ENCODE results near the gene PNMT. TPM values are rescaled to one million over a fixed set of nuclear protein-coding genes. Genes with fewer than 3 reads are reported as not detected.

The PNMT gene
- polyA plus RNA-seq, 3 donors = not detected

- intact Hi-C loops (cut with micrococcal nuclease) = no loop called here
- Histone ChIP-seq H3K27me3 (ENCODE audit: control insufficient read depth in 2 of 2, insufficient read depth in 2 of 2, low read length in 2 of 2) (peaks cover 16 to 46% of the 10 kb centered on the region in 2 donors), H3K79me2 (ENCODE audit: insufficient read depth, low read length) (no peaks in the 10 kb centered on the region), H3K9me3 (replicated peaks in 1 of 2; ENCODE audit: control insufficient read depth in 1 of 2, insufficient read depth in 1 of 2, low read length in 2 of 2) (no peaks in the 10 kb centered on the region), H4K20me1 (ENCODE audit: insufficient read depth, low read length) (no peaks in the 10 kb centered on the region), H3K4me1 (ENCODE audit: control insufficient read depth in 1 of 2, insufficient read depth in 2 of 2, low read length in 2 of 2) (peaks cover 20 to 33% of the 10 kb centered on the region in 2 donors), H3K4me2 (replicated peaks; ENCODE audit: extremely low read depth, low read length, poor library complexity, severe bottlenecking) (no peak overlapping the region), H3K36me3 (replicated peaks in 1 of 2; ENCODE audit: control insufficient read depth in 1 of 2, insufficient read depth in 2 of 2, low read length in 2 of 2) (no peaks in the 10 kb centered on the region), H2AFZ (ENCODE audit: insufficient read depth, low read depth, low read length, poor library complexity, severe bottlenecking) (no peak overlapping the region), H3K9ac (ENCODE audit: insufficient read depth, low read length, poor library complexity, severe bottlenecking) (no peak overlapping the region), H3K27ac (ENCODE audit: low read depth in 1 of 2, low read length in 2 of 2) (no peak overlapping the region), H3K4me3 (replicated peaks in 1 of 3; ENCODE audit: low read depth in 2 of 3, low read length in 3 of 3) (no peak overlapping the region)
- Mint-ChIP-seq H3K4me1 (peaks cover 34% of the 10 kb centered on the region), H3K9me3 (peaks cover 0 to 11% (median 2%) of the 10 kb centered on the region in 7 donors), H3K27ac (no peak overlapping the region), H3K27me3 (ENCODE audit: low read depth in 3 of 3) (peaks cover 48 to 65% (median 53%) of the 10 kb centered on the region in 3 donors), H3K36me3 (no peaks in the 10 kb centered on the region), H3K4me3 (peak overlapping the region in 1 of 2 donors; percentile 84)
- no peak for DNase-seq
- no peak for TF ChIP-seq CTCF (IDR thresholded peaks at IDR 0.05)
- WGBS (ENCODE audit: insufficient coverage) = 6% methylated on average over 61 of the region's 72 CpGs
Observed at GRCh38 chr17:39627047-39627711, 41.1 kb upstream of the PNMT start.

DNA sequence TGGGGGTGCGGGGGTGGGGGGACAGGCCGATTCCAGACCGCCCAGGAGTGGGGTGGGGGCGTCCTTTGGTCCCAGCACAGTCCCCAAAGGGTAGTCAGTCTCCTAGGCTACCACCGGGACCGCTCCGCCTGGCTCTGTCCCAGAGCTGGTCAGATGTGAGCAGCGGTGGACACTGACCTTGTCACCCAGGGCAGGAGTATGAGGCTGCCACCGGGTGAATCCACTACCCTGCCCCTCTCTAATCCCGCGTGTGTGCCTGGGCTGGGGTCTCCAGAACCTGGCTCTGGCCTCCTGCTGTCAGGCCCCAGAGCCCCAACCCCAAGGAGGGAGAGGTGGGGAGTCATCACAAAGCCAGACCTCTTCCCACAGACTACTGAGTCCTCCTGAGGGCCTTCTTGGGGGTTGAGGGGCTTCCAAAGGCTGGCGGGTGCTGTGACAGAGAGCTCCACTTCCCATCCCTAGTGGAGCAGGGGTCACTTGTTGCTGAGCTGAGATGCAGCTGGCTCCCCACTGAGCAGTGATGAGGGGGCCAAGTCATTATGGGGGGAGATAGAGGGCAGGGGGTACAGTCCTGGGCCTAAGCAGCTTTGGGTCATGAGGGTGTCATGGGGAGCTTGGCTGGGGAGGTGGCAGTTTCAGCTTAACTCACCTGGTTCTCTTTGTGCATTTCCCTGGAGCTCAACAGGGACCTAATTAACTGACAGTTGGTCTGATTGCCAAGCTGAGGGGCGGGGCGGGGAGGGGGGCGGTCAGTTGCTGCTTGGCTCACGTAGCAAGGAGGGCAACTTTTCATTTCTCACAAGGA lies 40.3 kb upstream of the PNMT start:
- Mint-ChIP-seq H3K4me1 (peaks cover 31% of the 10 kb centered on the region), H3K36me3 (no peaks in the 10 kb centered on the region), H3K9me3 (peaks cover 0 to 11% (median 2%) of the 10 kb centered on the region in 7 donors), H3K27me3 (ENCODE audit: low read depth in 3 of 3) (peaks cover 50 to 65% (median 50%) of the 10 kb centered on the region in 3 donors), H3K4me3 (peak overlapping the region in 1 of 2 donors; percentile 71), H3K27ac (peak overlapping the region in 2 of 7 donors; percentile 25 to 70)
- H3K36me3 ChIP-seq (replicated peaks in 1 of 2; ENCODE audit: control insufficient read depth in 1 of 2, insufficient read depth in 2 of 2, low read length in 2 of 2) = no peaks in the 10 kb centered on the region
- no peaks in the 10 kb centered on the region for H3K79me2 ChIP-seq (ENCODE audit: insufficient read depth, low read length)
- H3K27ac ChIP-seq (ENCODE audit: low read depth in 1 of 2, low read length in 2 of 2) = no peak overlapping the region
- H3K9me3 ChIP-seq (replicated peaks in 1 of 2; ENCODE audit: control insufficient read depth in 1 of 2, insufficient read depth in 1 of 2, low read length in 2 of 2) = no peaks in the 10 kb centered on the region
- WGBS (ENCODE audit: insufficient coverage) = 90% methylated on average over 3 of the region's 16 CpGs
- H3K4me3 ChIP-seq (replicated peaks in 1 of 3; ENCODE audit: low read depth in 2 of 3, low read length in 3 of 3) = no peak overlapping the region
- no peak overlapping the region for H2AFZ ChIP-seq (ENCODE audit: insufficient read depth, low read depth, low read length, poor library complexity, severe bottlenecking)
- H4K20me1 ChIP-seq (ENCODE audit: insufficient read depth, low read length) = no peaks in the 10 kb centered on the region
- no peak overlapping the region for H3K4me2 ChIP-seq (replicated peaks; ENCODE audit: extremely low read depth, low read length, poor library complexity, severe bottlenecking)
- TF ChIP-seq CTCF (IDR thresholded peaks at IDR 0.05) = no peak
- intact Hi-C loops (cut with micrococcal nuclease) = no loop called here
- peaks cover 16 to 50% of the 10 kb centered on the region in 2 donors for H3K27me3 ChIP-seq (ENCODE audit: control insufficient read depth in 2 of 2, insufficient read depth in 2 of 2, low read length in 2 of 2)
- peaks cover 17 to 29% of the 10 kb centered on the region in 2 donors for H3K4me1 ChIP-seq (ENCODE audit: control insufficient read depth in 1 of 2, insufficient read depth in 2 of 2, low read length in 2 of 2)
- H3K9ac ChIP-seq (ENCODE audit: insufficient read depth, low read length, poor library complexity, severe bottlenecking) = no peak overlapping the region
- DNase-seq = no peak

All from CD14-positive monocyte (primary cell).